ENCODE data around the gene ZNF787. TPM values are rescaled to one million over a fixed set of nuclear protein-coding genes. Genes with fewer than 3 reads are reported as not detected.
"Not testable (repeated sequence)": the region's sequence is repeated elsewhere in the genome, so short reads cannot be mapped to it uniquely, and the experiment has no call there.

The ZNF787 gene
- total RNA-seq, 3 donors from 2014 or later: 49.1 to 61.2 (median 56.1) TPM

DNA sequence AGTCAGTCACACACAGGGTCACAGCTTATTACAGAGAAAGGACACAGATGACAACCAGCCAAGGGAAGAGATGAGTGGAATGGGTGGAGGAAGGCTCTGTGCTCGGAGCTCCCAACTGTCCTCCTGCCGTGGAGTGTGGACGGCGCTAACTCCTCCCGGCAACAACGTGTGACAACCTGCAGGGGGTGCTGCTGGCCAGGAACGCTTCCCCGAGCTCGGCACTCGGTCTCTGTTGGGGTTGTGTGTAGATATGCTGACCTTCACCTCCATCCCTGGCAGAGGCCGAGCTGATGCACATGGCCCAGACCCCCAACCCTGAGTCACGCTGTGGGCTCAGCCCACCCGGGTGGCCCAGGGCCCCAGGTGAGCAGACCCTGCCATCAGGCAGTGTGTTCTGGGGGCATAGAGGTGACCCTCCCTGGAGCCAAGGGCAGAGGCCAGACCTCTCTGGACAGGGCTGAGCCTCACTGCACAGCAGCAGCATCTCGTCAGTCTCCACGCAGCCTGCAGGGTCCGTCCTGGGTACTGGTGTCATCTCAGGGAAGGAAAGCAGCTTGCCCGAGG is 34.1 kb upstream of the ZNF787 start:
- peak; percentile 71 for ATAC-seq
- intact Hi-C loops (cut with DNase I, micrococcal nuclease): no loop called here
- TF ChIP-seq CTCF (IDR thresholded peaks at IDR 0.05): no peak
- Histone ChIP-seq H3K4me1 (ENCODE audit: low read depth) (peaks cover 2% of the 10 kb centered on the region), H3K4me3 (no peak overlapping the region), H3K9me3 (no peaks in the 10 kb centered on the region), H3K36me3 (ENCODE audit: low read depth) (no peaks in the 10 kb centered on the region)
- DNase-seq: no peak

GRCh38 chr19:56153507-56153906 is 32.4 kb upstream of the ZNF787 start:
- ATAC-seq: no peak

GRCh38 chr19:56152644-56153043 is 31.5 kb upstream of the ZNF787 start:
- TF ChIP-seq CTCF (IDR thresholded peaks at IDR 0.05): no peak
- DNase-seq (no peak), ATAC-seq (no peak)
- Histone ChIP-seq H3K4me3 (no peak overlapping the region), H3K4me1 (ENCODE audit: low read depth) (peaks cover 2% of the 10 kb centered on the region), H3K36me3 (ENCODE audit: low read depth) (no peaks in the 10 kb centered on the region), H3K9me3 (no peaks in the 10 kb centered on the region)
- intact Hi-C loops (cut with DNase I, micrococcal nuclease): no loop called here

More at GRCh38 chr19:56153507-56153906, 32.4 kb upstream of the ZNF787 start:
- intact Hi-C loops (cut with DNase I, micrococcal nuclease): no loop called here
- DNase-seq: no peak
- TF ChIP-seq CTCF (IDR thresholded peaks at IDR 0.05): no peak
- Histone ChIP-seq H3K36me3 (ENCODE audit: low read depth) (no peaks in the 10 kb centered on the region), H3K4me3 (no peak overlapping the region), H3K4me1 (ENCODE audit: low read depth) (peaks cover 2% of the 10 kb centered on the region), H3K9me3 (no peaks in the 10 kb centered on the region)

- intact Hi-C loops (cut with DNase I, micrococcal nuclease): no loop called here
- no peaks in the 10 kb centered on the region for H3K36me3 ChIP-seq (ENCODE audit: low read depth)
- no peak overlapping the region for H3K4me3 ChIP-seq
- no peak for DNase-seq
- peaks cover 2% of the 10 kb centered on the region for H3K4me1 ChIP-seq (ENCODE audit: low read depth)
- no peaks in the 10 kb centered on the region for H3K9me3 ChIP-seq
- TF ChIP-seq CTCF (IDR thresholded peaks at IDR 0.05): no peak
- ATAC-seq: no peak
These were observed 29.3 kb upstream of the ZNF787 start for GRCh38 chr19:56150358-56150757.

DNA sequence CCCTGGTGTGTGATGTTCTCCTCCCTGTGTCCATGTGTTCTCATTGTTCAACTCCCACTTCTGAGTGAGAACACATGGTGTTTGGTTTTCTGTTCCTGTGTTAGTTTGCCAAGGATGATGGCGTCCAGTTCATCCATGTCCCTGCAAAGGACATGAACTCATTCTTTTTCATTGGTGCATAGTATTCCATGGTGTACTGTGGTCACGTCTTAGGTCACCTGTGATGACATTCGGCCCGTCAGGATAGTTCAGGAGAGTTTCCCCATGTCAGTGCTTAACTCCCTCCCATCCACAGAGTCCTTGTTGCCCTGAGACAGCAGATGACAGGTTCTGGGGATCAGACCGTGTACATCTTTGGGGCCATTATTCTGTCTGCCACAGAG is 28.6 kb upstream of the ZNF787 start:
- DNase-seq (no peak), ATAC-seq (no peak)
- intact Hi-C loops (cut with DNase I, micrococcal nuclease): no loop called here
- Histone ChIP-seq H3K36me3 (ENCODE audit: low read depth) (no peaks in the 10 kb centered on the region), H3K4me3 (no peak overlapping the region), H3K4me1 (ENCODE audit: low read depth) (peaks cover 2% of the 10 kb centered on the region), H3K9me3 (no peaks in the 10 kb centered on the region)
- no peak for TF ChIP-seq CTCF (IDR thresholded peaks at IDR 0.05)

- H3K36me3 ChIP-seq (ENCODE audit: low read depth); H3K9me3 ChIP-seq; H3K4me3 ChIP-seq; ATAC-seq; H3K4me1 ChIP-seq (ENCODE audit: low read depth); intact Hi-C loops (cut with DNase I, micrococcal nuclease); DNase-seq: not testable (repeated sequence)
These were observed 28.0 kb upstream of the ZNF787 start for GRCh38 chr19:56148955-56149655.

Measured in mucosa of descending colon (tissue), 3 donors.